Astrocyte (in vitro differentiated cells and primary cell): Measurements from ENCODE around the gene PRR35.

Experiments used
- CTCF ChIP-seq: IDR thresholded peaks from 2 replicates; pipeline ENCODE4 v1.5.1; 2011; ENCODE audit warnings: low read depth, mild to moderate bottlenecking, inconsistent platforms, low read length, moderate library complexity; ENCODE audit not compliant: insufficient read depth
- EZH2 ChIP-seq: IDR thresholded peaks from 2 replicates; pipeline ENCODE4 v1.6.1; 2012; ENCODE audit warnings: mild to moderate bottlenecking, low read length, inconsistent platforms; ENCODE audit not compliant: insufficient read depth

- TF ChIP-seq CTCF (no peak), EZH2 (no peak)
Observed at GRCh38 chr16:530111-530817, 29.9 kb upstream of the PRR35 start.
